RPMI7951 (cell line): Measurements from ENCODE around the gene COMP. TPM values are rescaled to one million over a fixed set of nuclear protein-coding genes. Genes with fewer than 3 reads are reported as not detected.
"Not testable (repeated sequence)": the region's sequence is repeated elsewhere in the genome, so short reads cannot be mapped to it uniquely, and the experiment has no call there.

Experiments used
- DNase-seq: peaks from one replicate; pipeline ENCODE4 v3.0.0-alpha.2; 2012; ENCODE audit warnings: low read depth
- total RNA-seq: library from RNA; depleted of rRNA; stranded (reverse); fragments of >200 nt; shearing (Covaris generic); gene quantifications from 2 replicates; pipeline ENCODE4 v1.2.3, GENCODE V29; 2014; rRNA removed

COMP gene
- total RNA-seq = 1.1 and 1.2 TPM in 2 replicates

GRCh38 chr19:18790566-18791314, at the start of gene COMP:
COMP (minus strand) TSS chr19:18791305; CDS start chr19:18791269, 36 bp downstream.
- no peak for DNase-seq

- DNase-seq = no peak
These were observed 49.5 kb upstream of the COMP start for GRCh38 chr19:18840288-18841267.

GRCh38 chr19:18839465-18840287, 48.6 kb upstream of the COMP start:
- DNase-seq = no peak

- no peak for DNase-seq
These were observed 43.5 kb upstream of the COMP start for GRCh38 chr19:18834644-18834984.

GRCh38 chr19:18833849-18834643, 42.9 kb upstream of the COMP start:
- peak; percentile 11 for DNase-seq

- no peak for DNase-seq
These were observed 42.0 kb upstream of the COMP start for GRCh38 chr19:18833141-18833476.

GRCh38 chr19:18832306-18833140, 41.4 kb upstream of the COMP start:
- DNase-seq = peak; percentile 29

- DNase-seq = peak; percentile 91
These were observed 40.6 kb upstream of the COMP start, which contains the start of gene UPF1 for GRCh38 chr19:18831524-18832305. UPF1 (plus strand) TSS chr19:18831959; CDS start chr19:18832210, 251 bp downstream.

GRCh38 chr19:18830488-18830887, 39.4 kb upstream of the COMP start:
- no peak for DNase-seq

GRCh38 chr19:18828786-18829185, 37.7 kb upstream of the COMP start:
- no peak for DNase-seq

GRCh38 chr19:18817574-18817973, 26.5 kb upstream of the COMP start:
- DNase-seq = no peak

GRCh38 chr19:18816645-18817044, 25.5 kb upstream of the COMP start:
- DNase-seq = not testable (repeated sequence)

GRCh38 chr19:18815673-18816072, 24.6 kb upstream of the COMP start:
- peak; percentile 35 for DNase-seq

GRCh38 chr19:18814063-18814462, 23.0 kb upstream of the COMP start:
- peak; percentile 38 for DNase-seq

GRCh38 chr19:18811638-18812037, 20.5 kb upstream of the COMP start:
- not testable (repeated sequence) for DNase-seq

GRCh38 chr19:18809149-18809868, 18.2 kb upstream of the COMP start:
- peak; percentile 69 for DNase-seq

- no peak for DNase-seq
These were observed 16.8 kb upstream of the COMP start for GRCh38 chr19:18807861-18808331.

GRCh38 chr19:18804643-18805042, 13.5 kb upstream of the COMP start:
- DNase-seq = no peak
